IMR-90 (cell line): ENCODE results near the gene DARS1. TPM values are rescaled to one million over a fixed set of nuclear protein-coding genes. Genes with fewer than 3 reads are reported as not detected.

Source experiments
- ATAC-seq: fragments of 200-7000 bp; cut with Tn5 transposase; 2 replicates; pipeline ENCODE4 v1.9.1; 2020; ENCODE audit warnings: low read depth, mild to moderate bottlenecking, moderate library complexity
- BruUV-seq: library from RNA; stranded (reverse); fragments of 400-500 nt; replicated peaks from 2 replicates; lab custom pipeline; 2021; lab: Mats Ljungman, UMichigan
- CTCF ChIA-PET: fragments of 300-600 bp; formaldehyde crosslinking; extraction: SDS; loops from one replicate; lab custom pipeline; 2021; ENCODE audit warnings: antibody characterized with exemption; lab: Yijun Ruan, JAX
- POLR2A ChIA-PET: fragments of 300-600 bp; sonication (Branson Sonifier 250); formaldehyde crosslinking; loops from one replicate; lab custom pipeline; 2022; ENCODE audit warnings: antibody characterized with exemption; ENCODE audit not compliant: unreplicated experiment; lab: Charles Lee
- DNase-seq: peaks from one replicate; pipeline ENCODE4 v3.0.0; 2013
- H2AFZ ChIP-seq: replicated peaks from 2 replicates; pipeline ENCODE3; 2013; ENCODE audit warnings: low read length, mild to moderate bottlenecking; ENCODE audit not compliant: poor library complexity
- H2AK5ac ChIP-seq: 2 replicates; pipeline ENCODE4 v1.6.1; 2013; ENCODE audit warnings: low read depth, low read length, inconsistent platforms
- H2AK9ac ChIP-seq: replicated peaks from 2 replicates; pipeline ENCODE3; 2013; ENCODE audit warnings: mild to moderate bottlenecking, low read depth, low read length, moderate library complexity; ENCODE audit not compliant: poor library complexity
- H2BK120ac ChIP-seq: 2 replicates; pipeline ENCODE4 v1.6.1; 2013; ENCODE audit warnings: low read depth, low read length, inconsistent platforms
- H2BK15ac ChIP-seq: 3 replicates; pipeline ENCODE4 v1.6.1; 2013; ENCODE audit warnings: low read depth, low read length, inconsistent platforms
- H2BK20ac ChIP-seq: 2 replicates; pipeline ENCODE4 v1.6.1; 2013; ENCODE audit warnings: low read depth, mild to moderate bottlenecking, inconsistent platforms, low read length, moderate library complexity
- H2BK5ac ChIP-seq: 2 replicates; pipeline ENCODE4 v1.6.1; 2013; ENCODE audit warnings: mild to moderate bottlenecking, low read depth, low read length, inconsistent platforms; ENCODE audit not compliant: poor library complexity, severe bottlenecking
- H3K14ac ChIP-seq: replicated peaks from 2 replicates; pipeline ENCODE4 v1.6.1; 2013; ENCODE audit warnings: low read depth, low read length, inconsistent platforms
- H3K18ac ChIP-seq: 2 replicates; pipeline ENCODE4 v1.6.1; 2013; ENCODE audit warnings: low read depth, low read length, control low read depth
- H3K23ac ChIP-seq: 2 replicates; pipeline ENCODE4 v1.6.1; 2013; ENCODE audit warnings: low read depth, low read length, inconsistent platforms
- H3K27ac ChIP-seq: 2 replicates; pipeline ENCODE4 v1.5.1; 2013; ENCODE audit warnings: mild to moderate bottlenecking, control low read depth, low read length; ENCODE audit not compliant: insufficient read depth
- H3K27me3 ChIP-seq: 2 replicates; pipeline ENCODE4 v1.6.1; 2013; ENCODE audit warnings: low read length; ENCODE audit not compliant: control insufficient read depth, insufficient read depth
- H3K36me3 ChIP-seq: 2 replicates; pipeline ENCODE4 v1.6.1; 2013; ENCODE audit warnings: low read length, mixed read lengths; ENCODE audit not compliant: control insufficient read depth, insufficient read depth
- H3K4ac ChIP-seq: 2 replicates; pipeline ENCODE4 v1.6.1; 2013; ENCODE audit warnings: low read depth, low read length, inconsistent platforms
- H3K4me1 ChIP-seq: 2 replicates; pipeline ENCODE4 v1.6.1; 2013; ENCODE audit warnings: low read length, mixed read lengths; ENCODE audit not compliant: control insufficient read depth, insufficient read depth
- H3K4me2 ChIP-seq: 2 replicates; pipeline ENCODE4 v1.6.1; 2013; ENCODE audit warnings: low read depth, mild to moderate bottlenecking, control low read depth, low read length, moderate library complexity
- H3K4me3 ChIP-seq: 2 replicates; pipeline ENCODE4 v1.5.1; 2013; ENCODE audit warnings: low read depth, mild to moderate bottlenecking, control low read depth, low read length, moderate library complexity; ENCODE audit not compliant: insufficient read depth
- H3K56ac ChIP-seq: 2 replicates; pipeline ENCODE4 v1.6.1; 2013; ENCODE audit warnings: low read length, inconsistent platforms; ENCODE audit not compliant: insufficient read depth; ENCODE audit errors: extremely low read depth
- H3K79me1 ChIP-seq, 2 experiments: 2 replicates each; pipeline ENCODE4 v1.6.1; 2013; ENCODE audit warnings: low read length in 2 of 2, inconsistent platforms in 1 of 2, low read depth in 1 of 2
- H3K9ac ChIP-seq: 2 replicates; pipeline ENCODE4 v1.6.1; 2013; ENCODE audit warnings: low read depth, low read length, control low read depth
- H3K9me1 ChIP-seq: 2 replicates; pipeline ENCODE4 v1.6.1; 2013; ENCODE audit warnings: low read length, inconsistent platforms; ENCODE audit not compliant: insufficient read depth
- H3K9me3 ChIP-seq: 2 replicates; pipeline ENCODE4 v1.6.1; 2013; ENCODE audit warnings: low read length; ENCODE audit not compliant: control insufficient read depth, insufficient read depth
- H4K20me1 ChIP-seq: 2 replicates; pipeline ENCODE4 v1.6.1; 2013; ENCODE audit warnings: low read length, inconsistent platforms; ENCODE audit not compliant: insufficient read depth
- H4K5ac ChIP-seq: 2 replicates; pipeline ENCODE4 v1.6.1; 2013; ENCODE audit warnings: mild to moderate bottlenecking, low read depth, low read length, control low read depth
- H4K8ac ChIP-seq, 2 experiments: 2 replicates each; pipeline ENCODE4 v1.6.1; 2013; ENCODE audit warnings: low read depth in 2 of 2, low read length in 2 of 2, control low read depth in 1 of 2, inconsistent platforms in 1 of 2
- H4K91ac ChIP-seq: 2 replicates; pipeline ENCODE4 v1.6.1; 2013; ENCODE audit warnings: low read depth, low read length, inconsistent platforms; ENCODE audit not compliant: insufficient read depth
- CEBPB ChIP-seq: IDR thresholded peaks from 2 replicates; pipeline ENCODE4 v1.6.1; 2012; ENCODE audit warnings: low read depth, low read length, improper control_type of control experiment
- CTCF ChIP-seq: conservative IDR thresholded peaks from 2 replicates; pipeline ENCODE4 v1.5.1; 2012; ENCODE audit warnings: mild to moderate bottlenecking, low read depth, low read length, improper control_type of control experiment
- ELK1 ChIP-seq: fragments of 150-350 bp; IDR thresholded peaks from 2 replicates; pipeline ENCODE4 v1.6.1; 2016; ENCODE audit warnings: low read depth, mild to moderate bottlenecking, low read length, moderate library complexity, borderline replicate concordance
- MAZ ChIP-seq: IDR thresholded peaks from 2 replicates; pipeline ENCODE4 v1.6.1; 2012; ENCODE audit warnings: low read depth, mild to moderate bottlenecking, low read length, improper control_type of control experiment, moderate library complexity, borderline replicate concordance
- NFE2L2 ChIP-seq: fragments of 150-350 bp; IDR thresholded peaks from 2 replicates; pipeline ENCODE4 v1.6.1; 2016; ENCODE audit warnings: low read depth, mild to moderate bottlenecking, low read length
- RAD21 ChIP-seq: IDR thresholded peaks from 2 replicates; pipeline ENCODE4 v1.6.1; 2012; ENCODE audit warnings: low read length, improper control_type of control experiment
- RCOR1 ChIP-seq: IDR thresholded peaks from 2 replicates; pipeline ENCODE4 v1.6.1; 2012; ENCODE audit warnings: mild to moderate bottlenecking, low read length, improper control_type of control experiment; ENCODE audit not compliant: insufficient replicate concordance
- RFX5 ChIP-seq: IDR thresholded peaks from 2 replicates; pipeline ENCODE4 v1.8.0; 2012; ENCODE audit warnings: low read depth, mild to moderate bottlenecking, low read length, moderate library complexity
- SMC3 ChIP-seq: fragments of 150-350 bp; IDR thresholded peaks from 2 replicates; pipeline ENCODE4 v1.6.1; 2016; ENCODE audit warnings: low read depth, mild to moderate bottlenecking, antibody characterized with exemption, low read length, moderate library complexity
- WGBS, 2 experiments: methylation state at CpG; one replicate each; pipeline versions ENCODE4 v1.1.5 to v1.1.7; 2013; ENCODE audit warnings: missing lambda C conversion rate in 2 of 2; ENCODE audit not compliant: insufficient read length in 1 of 2; ENCODE audit errors: extremely low coverage in 2 of 2; 5-methylcytosine and 5-hydroxymethylcytosine counted together
- dilution Hi-C: fragments of 300-500 bp; cut with HindIII; formaldehyde crosslinking; loops from one replicate; pipeline ENCODE4 v1.14.3; 2018; ENCODE audit warnings: low sequenced_read_pairs; ENCODE audit not compliant: unreplicated experiment
- in situ Hi-C: fragments of 300-500 bp; cut with MboI; formaldehyde crosslinking; loops from 3 replicates; pipeline ENCODE4 v1.14.3; 2019; ENCODE audit warnings: low sequenced_read_pairs, inconsistent platforms, mixed read lengths
- intact Hi-C: fragments of 100-400 bp; cut with micrococcal nuclease; formaldehyde crosslinking; loops from 2 replicates; pipeline ENCODE4 v1.10.0; 2022
- polyA plus RNA-seq, 3 experiments: library from polyadenylated mRNA; depleted of rRNA; stranded (reverse); fragments of >200 nt; gene quantifications; 2 replicates each; pipeline ENCODE4 v1.2.3, GENCODE V29; 2012; ENCODE audit warnings: low replicate concordance in 1 of 3
- total RNA-seq: library from RNA; depleted of rRNA; stranded (reverse); fragments of >200 nt; gene quantifications from 2 replicates; pipeline ENCODE4 v1.2.3, GENCODE V29; 2012
- TF ChIP-seq, protein P1 (sequence below): fragments of 150-350 bp; IDR thresholded peaks from 2 replicates; pipeline ENCODE4 v1.6.1; 2017; ENCODE audit warnings: mild to moderate bottlenecking, antibody characterized with exemption, low read length, low read depth

The DARS1 gene
- total and polyA plus RNA-seq, 2 of the 4 experiments (the other 2 are of a cell fraction) = 56.5 to 66.5 TPM

GRCh38 chr2:135998879-135999278, 13.5 kb upstream of the DARS1 start:
- BruUV-seq = no TSS peak
- TF ChIP-seq ELK1 (no peak), SMC3 (no peak), RCOR1 (no peak), MAZ (no peak), CTCF (no peak), CEBPB (no peak), RFX5 (no peak), NFE2L2 (no peak), RAD21 (no peak)
- TF ChIP-seq, protein P1, sequence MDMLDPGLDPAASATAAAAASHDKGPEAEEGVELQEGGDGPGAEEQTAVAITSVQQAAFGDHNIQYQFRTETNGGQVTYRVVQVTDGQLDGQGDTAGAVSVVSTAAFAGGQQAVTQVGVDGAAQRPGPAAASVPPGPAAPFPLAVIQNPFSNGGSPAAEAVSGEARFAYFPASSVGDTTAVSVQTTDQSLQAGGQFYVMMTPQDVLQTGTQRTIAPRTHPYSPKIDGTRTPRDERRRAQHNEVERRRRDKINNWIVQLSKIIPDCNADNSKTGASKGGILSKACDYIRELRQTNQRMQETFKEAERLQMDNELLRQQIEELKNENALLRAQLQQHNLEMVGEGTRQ = no peak
- ChIA-PET CTCF (interaction anchor here (1.7 kb wide), 1 partner anchor 11 kb away, joined by 3 read pairs; no protein-coding TSS in a partner anchor), POLR2A (interaction anchor here (0.6 kb wide), 1 partner anchor 26 kb away, joined by 4 read pairs; no protein-coding TSS in a partner anchor)
- Histone ChIP-seq H2BK120ac (no peak overlapping the region), H3K9ac (no peak overlapping the region), H3K79me1 (no peaks in the 10 kb centered on the region), H3K4me3 (no peak overlapping the region), H2AFZ (no peak overlapping the region), H2BK20ac (no peak overlapping the region), H3K9me3 (no peaks in the 10 kb centered on the region), H3K56ac (no peak overlapping the region), H3K4ac (no peak overlapping the region), H4K20me1 (no peaks in the 10 kb centered on the region), H3K4me2 (no peak overlapping the region), H2BK5ac (no peak overlapping the region), H3K36me3 (no peaks in the 10 kb centered on the region), H3K4me1 (no peaks in the 10 kb centered on the region), H3K9me1 (no peaks in the 10 kb centered on the region), H2AK9ac (no peak overlapping the region), H2AK5ac (no peak overlapping the region), H2BK15ac (no peak overlapping the region), H3K18ac (no peak overlapping the region), H3K23ac (no peak overlapping the region), H3K27me3 (no peaks in the 10 kb centered on the region), H4K5ac (no peak overlapping the region), H4K8ac (no peak overlapping the region), H3K27ac (no peak overlapping the region), H3K14ac (no peak overlapping the region), H4K91ac (no peak overlapping the region)
- WGBS, 2 experiments = no CpG with 5 or more reads among the region's 5 CpGs
- in situ Hi-C loops = no loop called here
- no peak for DNase-seq
- ATAC-seq = no peak
- dilution Hi-C loops = no loop called here
- intact Hi-C loops = no loop called here
